DMS53 treated with DMSO at 0.1 percent for 48 hours (cell line): Measurements from ENCODE around the gene RPLP2.

Source experiments
- DNase-seq: peaks from one replicate; lab custom pipeline; 2025; ENCODE audit not compliant: unreplicated experiment; lab: John Stamatoyannopoulos, UW

RPLP2 gene

DNA sequence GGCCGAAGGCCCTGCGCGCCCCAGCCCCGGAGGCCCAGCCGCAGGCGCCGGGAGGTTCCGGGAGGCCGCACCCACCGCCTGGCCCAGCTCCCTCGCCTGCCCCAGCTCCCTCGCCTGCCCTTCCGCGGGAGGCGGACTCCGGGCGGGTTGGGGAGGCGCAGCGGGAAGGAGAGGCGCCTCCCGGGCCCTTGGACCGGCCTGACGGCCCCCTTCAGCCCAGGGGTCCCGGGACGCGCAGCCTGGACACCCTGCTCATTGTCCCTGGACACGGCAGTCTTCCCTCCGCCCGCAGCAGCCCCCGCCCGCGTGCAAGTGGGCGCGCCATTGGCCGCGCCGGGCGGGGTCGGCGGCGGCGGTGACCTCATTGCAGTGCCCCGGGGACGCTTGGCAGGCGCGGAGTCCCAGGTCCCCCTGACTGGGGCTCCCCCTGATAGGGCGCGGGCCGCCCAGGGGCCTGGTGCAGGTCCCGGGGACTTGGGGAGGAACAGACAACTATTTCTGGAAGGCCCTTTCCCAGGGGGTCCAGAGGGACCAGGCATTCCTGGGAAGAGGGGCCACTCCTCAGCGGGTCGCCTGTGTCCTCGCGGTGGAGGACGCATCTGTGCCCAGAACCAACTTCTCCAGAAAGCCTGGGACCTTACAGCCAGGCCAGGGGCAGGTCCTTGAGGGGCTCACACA lies 23.5 kb downstream of the RPLP2 start:
- no peak for DNase-seq

DNA sequence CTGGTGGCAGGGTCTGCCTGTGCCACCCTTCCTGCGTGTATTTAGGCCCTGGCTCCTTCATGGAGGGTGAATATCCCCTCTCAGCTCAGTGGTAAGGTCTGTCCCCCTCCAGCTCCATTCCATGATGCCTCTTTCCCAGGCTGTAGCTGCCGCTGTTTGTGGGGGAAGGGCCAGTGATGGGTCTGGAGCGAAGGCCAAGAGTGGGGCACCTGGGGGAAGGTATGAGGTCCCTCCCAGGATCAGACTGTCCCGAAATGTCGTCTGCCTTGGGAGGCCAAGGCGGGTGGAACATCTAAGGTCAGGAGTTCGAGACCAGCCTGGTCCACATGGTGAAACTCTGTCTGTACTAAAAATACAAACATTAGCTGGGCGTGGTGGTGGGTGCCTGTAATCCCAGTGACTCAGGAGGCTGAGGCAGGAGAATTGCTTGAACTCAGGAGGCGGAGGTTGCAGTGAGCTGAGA lies 24.1 kb downstream of the RPLP2 start:
- DNase-seq, result no peak

DNA sequence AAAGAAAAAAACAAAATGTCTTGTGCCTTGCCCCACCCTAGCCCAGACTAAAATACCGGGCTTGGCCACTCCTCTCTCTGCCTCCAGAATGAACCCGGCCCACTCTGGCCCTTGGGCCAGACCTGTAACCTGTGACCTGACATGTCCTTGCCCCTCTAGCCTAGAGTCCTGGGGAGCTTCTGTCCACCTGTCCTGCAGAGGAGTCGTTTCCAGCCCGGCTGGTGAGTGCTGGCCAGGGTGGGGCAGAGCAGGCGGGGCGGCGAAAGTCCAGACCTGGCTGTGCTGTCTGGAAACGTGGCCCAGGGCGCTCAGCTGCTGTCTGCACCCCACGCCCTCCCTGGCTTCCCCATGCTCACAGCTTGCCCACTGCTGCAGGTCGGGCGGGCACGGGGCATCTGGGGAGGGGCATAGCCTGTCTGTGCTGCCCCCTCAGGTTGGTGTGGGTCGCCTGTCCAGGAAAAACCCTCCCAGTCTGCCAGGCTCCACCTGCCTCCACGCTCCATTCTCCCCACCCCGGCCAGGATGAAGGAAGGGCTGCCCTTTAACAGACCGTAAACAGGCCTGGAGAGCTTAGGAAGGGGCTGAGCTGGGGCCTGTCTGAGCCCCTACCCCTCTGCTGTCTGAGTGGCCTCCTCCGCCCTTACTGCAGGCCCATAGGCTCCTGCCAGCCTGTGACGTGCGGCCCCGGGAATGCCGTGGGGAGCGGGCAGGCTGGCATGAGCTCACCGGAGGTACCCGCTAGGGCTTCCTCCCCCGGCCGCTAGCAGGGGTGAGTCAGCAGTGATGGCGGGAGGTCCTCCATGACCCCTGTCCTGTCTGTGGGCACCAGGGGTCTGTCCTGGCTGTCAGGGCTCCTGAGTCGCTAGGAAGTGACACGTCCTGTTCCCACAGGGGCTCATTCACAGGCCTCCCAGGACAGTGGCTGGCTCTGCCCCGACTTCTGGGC lies 24.9 kb downstream of the RPLP2 start:
- no peak for DNase-seq

DNA sequence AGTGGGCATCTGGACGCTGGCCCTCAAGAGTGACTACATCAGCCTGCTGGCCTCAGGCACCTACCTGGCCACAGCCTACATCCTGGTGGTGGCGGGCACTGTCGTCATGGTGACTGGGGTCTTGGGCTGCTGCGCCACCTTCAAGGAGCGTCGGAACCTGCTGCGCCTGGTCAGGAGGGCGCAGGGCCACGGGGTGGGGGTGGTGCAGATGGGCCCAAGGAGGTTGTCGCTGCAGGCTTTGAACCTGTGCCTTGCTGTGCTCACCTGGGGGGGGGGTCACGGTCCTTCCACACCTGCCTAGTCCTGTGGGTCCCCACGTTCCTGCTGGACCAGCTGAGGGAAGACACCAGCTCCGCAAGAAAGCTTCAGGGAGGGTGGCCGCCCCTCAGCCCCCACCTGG lies 26.5 kb downstream of the RPLP2 start:
- DNase-seq, result no peak

DNA sequence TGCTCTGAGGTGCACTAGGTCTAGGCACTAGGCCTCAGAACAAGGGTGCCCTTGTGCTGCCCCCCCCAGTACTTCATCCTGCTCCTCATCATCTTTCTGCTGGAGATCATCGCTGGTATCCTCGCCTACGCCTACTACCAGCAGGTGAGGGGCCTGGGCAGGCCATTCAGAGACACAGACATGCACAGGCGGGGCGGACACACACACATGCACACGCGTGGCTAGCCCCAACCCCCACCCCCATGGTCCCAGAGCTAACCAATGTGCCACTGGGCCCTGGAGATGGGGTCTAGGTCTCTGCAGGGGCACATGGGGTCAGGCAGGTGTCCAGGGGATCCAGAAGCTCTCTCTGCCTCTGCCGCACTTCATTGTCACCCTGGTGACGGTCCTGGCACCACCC lies 26.9 kb downstream of the RPLP2 start:
- DNase-seq, result no peak

DNA sequence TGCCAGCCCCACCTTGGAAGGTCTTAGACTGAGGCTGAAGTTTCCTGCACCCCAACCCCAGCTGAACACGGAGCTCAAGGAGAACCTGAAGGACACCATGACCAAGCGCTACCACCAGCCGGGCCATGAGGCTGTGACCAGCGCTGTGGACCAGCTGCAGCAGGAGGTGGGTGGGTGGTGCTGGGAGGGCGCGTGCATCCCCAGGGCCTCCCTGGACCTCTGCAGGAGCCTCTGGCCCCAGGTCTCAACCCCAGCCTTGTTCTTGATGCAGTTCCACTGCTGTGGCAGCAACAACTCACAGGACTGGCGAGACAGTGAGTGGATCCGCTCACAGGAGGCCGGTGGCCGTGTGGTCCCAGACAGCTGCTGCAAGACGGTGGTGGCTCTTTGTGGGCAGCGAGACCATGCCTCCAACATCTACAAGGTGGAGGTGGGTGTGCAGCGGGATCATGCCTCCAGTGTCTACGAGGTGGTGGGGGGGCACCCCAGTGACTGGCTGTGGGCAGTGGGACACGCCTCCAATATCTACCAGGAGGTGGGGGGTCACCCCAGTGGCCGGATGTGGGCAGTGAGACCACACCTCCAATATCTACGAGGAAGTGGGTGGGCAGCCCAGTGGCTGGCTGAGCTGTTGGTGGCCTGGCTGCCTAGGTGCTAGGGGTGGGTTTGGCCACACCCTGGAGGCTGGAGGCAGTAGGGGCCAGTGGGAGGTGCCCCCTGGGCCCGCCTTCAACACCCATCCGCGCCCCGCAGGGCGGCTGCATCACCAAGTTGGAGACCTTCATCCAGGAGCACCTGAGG lies 27.6 kb downstream of the RPLP2 start:
- DNase-seq, result no peak

DNA sequence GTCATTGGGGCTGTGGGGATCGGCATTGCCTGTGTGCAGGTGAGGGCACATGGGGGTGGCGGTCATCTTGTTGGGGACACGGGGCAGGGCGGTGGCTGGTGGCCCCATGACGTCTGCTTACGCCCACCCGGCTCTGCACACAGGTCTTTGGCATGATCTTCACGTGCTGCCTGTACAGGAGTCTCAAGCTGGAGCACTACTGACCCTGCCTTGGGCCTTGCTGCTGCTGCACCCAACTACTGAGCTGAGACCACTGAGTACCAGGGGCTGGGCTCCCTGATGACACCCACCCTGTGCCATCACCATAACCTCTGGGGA lies 28.2 kb downstream of the RPLP2 start:
- no peak for DNase-seq

DNA sequence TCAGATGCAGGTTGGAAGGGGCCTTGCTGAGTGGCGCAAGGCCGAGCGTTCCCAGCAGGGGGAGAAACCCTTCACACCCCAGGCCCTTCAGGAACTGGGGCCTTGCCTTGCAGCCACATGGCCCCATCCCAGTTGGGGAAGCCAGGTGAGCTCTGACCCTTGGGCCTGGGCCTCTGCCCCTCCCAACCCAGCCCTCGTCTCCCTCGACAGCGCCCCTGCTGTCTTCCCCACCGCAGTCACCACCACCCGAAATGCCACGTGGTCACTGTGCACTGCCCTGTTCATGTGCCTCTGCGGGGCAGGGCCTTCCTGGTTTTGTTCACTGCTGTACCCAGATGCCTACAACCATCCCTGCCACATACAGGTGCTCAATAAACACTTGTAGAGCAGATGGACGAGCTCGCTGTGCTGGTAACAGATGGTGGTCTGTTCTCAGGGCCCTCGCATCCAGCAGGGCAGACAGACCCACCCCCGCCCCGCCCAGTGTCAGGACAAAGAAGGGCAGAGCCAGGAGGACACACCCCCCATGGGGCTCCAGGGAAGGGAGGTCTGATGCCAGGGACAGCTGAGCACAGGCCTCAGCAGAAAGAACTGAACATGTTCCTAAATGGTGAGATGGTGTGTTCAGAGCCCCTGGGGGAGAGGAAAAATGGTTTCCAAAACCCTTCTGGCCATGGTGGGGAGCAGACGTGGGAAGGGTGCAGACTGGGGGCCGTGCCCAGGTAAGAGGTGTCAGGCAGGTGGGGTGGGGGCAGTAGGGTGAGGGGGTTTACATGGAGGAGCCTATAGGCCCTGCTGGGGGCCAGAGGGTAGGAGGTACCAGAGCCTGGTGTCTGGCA lies 28.9 kb downstream of the RPLP2 start:
- no peak for DNase-seq

DNA sequence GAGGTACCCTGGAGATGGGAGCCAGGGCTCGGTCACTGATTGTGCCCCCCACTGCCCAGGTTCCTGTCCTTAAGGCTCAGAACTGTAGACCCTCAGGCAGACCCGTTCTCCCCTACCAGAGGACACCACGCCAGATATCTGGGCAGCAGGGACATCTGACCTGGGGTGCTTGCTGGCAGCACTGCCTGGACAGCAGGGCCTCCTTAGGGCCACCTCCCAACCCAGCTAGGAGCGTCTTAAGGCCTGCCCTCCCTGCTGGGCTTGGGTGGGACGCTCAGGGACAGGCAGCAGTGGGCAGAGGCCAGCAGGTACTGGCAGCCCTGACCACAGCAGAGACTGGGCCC lies 29.5 kb downstream of the RPLP2 start:
- no peak for DNase-seq

DNA sequence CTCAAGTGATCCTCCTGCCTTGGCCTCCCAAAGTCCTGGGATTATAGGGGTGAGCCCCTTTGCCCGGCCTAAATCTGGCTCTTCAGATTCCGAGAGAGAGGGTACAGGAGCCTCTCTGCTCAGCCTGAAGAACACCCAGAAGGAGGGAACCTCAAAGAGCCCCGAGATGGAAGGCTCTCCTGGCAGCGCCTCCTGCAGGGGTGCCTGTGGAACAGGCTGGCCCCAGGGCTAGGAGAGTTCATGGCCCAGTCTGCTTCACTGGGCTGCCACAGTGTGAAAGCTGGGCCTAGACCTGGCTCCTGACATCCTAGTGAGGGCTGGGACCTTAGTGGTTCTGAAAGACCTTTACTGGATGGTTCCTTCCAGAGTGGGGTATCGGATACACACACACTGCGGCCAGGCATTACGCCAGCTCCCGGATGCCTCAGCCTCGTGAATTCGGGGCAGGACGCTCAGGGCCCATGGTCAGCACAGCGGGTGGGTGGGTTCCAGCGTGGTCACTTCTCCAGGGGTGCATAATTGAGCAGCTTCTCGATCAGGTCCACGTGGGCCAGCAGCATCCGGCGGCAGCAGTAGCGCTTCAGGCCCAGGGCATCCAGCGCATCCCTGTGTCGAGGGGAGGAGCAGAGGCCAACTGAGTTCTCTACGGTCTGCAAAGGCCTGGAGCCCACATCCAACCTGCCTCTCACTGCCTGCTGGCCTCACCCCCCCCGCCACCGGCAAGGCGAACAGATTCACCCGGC lies 30.3 kb downstream of the RPLP2 start:
- no peak for DNase-seq

DNA sequence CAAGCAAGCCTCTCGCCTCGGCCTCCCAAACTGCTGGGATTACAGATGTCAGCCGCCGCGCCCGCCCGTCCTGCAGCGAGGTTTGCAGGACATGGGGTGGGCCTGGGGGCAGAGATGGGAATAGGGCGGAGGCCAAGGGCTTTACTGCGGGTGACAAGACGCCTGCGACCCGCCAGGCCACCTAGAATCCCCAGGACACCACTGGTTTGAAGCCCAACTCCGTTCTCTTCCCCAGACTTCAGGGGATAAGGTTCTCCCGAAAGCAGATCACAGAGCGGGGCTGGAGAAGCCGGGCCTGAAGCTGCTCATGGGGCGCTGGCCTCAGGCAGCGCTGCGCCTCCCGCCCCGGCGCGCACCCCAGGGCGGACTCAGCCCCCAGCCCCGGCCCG lies 32.2 kb downstream of the RPLP2 start:
- peak; percentile 54 for DNase-seq

DNA sequence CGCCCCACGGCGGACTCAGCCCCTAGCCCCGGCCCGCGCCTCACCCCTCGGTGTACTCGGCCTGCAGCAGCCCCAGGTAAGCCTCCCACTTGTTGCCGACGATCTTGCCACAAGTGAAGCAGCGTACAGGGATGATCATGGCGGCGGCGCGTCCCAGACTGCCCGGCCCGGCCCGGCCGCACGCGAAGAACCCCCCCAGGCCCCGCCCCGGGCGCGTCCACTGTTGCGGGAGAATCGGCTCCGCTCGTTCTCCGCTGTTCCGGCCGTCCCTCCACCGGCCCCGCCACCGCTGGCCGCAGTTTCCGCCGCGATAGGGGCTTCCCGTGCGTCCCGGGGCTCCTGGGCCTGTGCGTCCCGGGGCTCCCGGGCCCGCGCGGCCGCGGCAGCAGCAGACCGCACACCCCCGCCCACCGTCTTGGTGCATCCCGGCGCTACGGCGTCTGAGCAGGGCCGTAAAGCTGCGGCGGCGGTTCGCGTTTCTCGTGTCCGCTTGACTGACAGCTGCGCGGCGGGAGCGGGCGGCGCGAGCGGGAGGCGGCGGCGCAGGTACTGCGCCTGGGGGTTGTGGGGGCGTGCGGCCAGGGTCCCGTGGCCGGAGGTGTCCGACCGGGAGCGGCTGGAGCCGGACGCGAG lies 32.7 kb downstream of the RPLP2 start, which contains the start of the genes POLR2L and TSPAN4:
Gene POLR2L, minus strand, starts transcription at position 160 of the 633 bp plus-strand sequence. Its CDS starts 21 bp downstream, at position 139.
Gene TSPAN4, plus strand, starts transcription at position 483 of the 633 bp plus-strand sequence. CDS start 7,453 bp downstream, outside the sequence.
- peak; percentile 75 for DNase-seq

DNA sequence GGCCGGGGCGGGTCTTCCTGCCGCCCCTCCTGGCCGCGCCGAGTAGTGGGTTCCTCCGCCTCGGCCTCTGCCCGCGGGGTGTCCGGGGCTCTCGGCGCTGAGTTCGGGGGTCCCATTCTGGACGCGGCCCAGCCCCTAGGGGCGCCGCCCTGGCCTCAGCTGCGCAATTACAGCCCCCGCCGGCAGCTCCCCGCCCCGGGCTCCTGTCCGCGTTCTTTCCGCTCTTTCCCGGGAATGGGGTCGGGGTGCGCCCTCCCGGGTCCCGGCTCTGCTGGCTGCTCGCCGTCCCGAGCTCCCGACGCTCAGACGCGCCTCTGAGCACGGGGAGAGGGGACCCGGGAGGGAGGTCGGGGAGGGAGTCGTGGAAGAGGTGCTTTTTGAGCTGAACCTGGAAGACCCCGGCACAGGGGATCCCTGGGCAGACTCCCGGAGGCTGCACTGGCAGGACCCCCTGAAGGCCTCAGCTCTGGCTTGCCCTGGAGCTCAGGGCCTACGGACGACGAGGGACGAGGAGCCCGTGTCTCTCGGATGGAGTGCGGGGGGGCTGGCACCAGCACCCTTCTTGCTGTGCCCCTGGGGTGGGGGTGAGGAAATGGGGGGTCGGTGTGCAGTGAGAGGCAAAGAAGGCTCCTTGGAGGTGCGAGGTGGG lies 33.4 kb downstream of the RPLP2 start:
- no peak for DNase-seq

DNA sequence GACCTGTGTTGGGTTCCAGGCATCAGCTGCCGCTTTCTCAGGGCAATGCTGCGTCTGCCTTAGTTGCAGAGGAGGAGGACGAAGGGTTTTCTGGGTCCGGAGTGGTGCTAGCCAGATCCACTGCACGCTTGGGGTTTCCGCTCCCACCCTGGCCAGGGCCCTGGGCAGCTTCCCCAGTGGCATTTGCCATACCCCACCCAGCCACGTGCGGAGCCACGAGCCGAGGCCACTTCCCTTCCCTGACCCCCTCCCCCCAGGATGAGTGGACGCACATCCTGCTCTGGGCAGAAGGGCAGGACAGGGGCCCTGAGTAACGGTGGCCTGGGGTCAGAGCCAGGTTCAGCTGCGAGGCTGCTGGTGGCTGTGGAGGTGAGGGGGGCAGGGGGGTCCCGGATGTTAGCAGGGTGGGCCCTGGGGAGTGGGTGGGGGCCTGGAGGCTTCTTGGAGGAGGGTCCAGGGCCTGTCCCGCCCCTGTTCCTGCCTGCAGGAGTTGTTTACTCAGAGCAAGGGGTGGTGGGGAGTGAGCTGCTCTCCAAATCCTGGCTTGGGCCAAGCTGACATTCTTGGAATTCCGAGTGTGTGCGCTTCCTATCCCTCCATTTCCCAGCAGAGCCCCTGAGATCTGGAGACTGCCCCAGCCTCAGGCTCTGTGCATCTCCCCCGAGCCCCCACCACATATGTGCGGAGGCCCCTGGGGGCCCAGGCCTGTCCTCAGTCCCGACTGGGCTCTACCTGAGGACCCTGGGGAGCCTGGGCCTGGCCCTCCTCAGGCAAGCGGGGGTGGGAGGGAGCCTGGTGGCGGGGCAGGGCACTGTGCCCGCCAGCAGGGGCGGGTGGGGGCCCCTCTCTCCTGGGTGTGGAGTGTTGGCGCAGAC lies 34.3 kb downstream of the RPLP2 start:
- DNase-seq, result no peak

DNA sequence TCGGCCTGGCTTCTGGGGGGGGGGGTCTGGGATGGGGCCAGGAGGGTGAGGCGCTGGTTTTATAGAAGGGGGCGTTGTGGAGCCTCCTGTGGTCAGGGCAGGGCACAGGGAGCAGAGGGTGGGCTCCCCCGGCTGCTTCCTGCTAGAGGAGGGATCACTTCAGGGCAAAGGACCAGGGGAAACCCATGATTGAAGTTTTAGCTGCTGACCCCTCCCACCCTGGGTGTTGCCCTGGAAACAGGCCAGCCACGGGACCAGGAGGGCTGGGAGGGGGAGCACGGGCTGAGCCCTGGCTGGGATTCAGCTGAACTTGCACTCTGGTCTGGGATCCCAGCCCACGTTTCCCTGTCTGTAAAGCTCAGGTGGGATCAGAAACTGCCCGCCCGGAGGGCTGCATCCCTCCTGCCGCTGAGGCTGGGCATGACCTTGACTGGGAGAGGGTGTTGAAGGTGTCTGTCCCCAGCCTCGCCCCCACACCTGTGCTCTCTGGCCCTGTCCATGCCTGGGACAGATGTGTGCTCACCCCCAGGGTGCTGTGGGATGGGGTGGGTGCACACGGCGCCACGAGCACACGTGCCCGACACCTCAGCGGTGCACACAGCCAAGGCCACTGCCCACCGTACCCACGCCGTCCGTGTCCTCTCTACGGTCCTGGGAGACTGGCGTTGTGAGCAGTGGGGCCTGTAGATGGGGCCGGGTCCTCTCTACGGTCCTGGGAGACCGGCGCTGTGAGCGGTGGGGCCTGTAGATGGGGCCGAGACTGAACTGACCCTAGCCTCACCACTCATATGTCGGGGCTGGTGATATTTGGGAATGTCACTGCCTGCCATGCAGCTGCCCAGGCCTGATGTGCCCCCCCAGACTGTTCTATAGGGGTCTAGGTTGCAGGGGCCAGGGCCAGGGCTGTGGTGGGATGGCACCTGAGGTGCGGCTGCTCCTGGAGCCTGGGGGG lies 35.2 kb downstream of the RPLP2 start:
- DNase-seq, result no peak

DNA sequence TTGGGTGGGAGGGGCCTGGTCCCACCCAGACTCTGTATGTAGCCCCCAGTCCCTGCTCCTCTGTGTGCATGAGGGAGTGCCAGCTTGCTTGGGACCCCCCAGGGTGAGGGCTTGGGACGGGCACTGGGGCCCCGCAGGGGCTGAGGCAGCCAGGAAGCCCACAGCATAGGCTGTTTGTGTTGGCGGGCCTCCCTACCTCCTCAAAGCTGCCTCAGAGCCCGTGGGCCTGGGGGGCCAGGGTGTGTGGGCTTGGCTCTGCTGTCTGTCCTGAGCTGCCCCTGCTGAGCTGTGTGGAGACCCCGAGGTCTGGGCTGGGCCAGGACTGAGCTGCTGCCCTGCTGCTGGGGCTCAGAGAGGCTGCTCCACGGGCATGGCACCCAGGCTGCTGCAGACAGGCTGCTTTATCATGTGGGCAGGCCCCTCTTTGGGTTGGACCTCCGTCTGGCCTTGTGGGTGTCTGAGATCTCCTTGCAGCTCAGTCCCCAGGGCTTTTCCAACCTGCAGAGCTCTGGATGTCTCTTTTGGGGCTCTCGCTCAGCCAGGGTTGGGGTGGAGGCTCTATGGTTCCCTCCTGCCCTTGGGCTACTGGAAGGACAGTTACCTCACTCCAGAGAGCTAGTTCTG lies 36.2 kb downstream of the RPLP2 start:
- no peak for DNase-seq
